ENCODE data around the gene NUP210.

Gene NUP210

GRCh38 chr3:13372126-13372525 is 48.0 kb downstream of the NUP210 start:
- no peak for DNase-seq

GRCh38 chr3:13371100-13372075 is 48.7 kb downstream of the NUP210 start:
- no peak for DNase-seq

- DNase-seq: no peak
Measured at GRCh38 chr3:13370609-13371008, 49.5 kb downstream of the NUP210 start.

- no peak for DNase-seq
Measured at GRCh38 chr3:13370055-13370454, 50.1 kb downstream of the NUP210 start.

GRCh38 chr3:13368834-13369233 is 51.3 kb downstream of the NUP210 start:
- no peak for DNase-seq

- no peak for DNase-seq
Measured at GRCh38 chr3:13367728-13368127, 52.4 kb downstream of the NUP210 start.

GRCh38 chr3:13365390-13366379 is 54.4 kb downstream of the NUP210 start:
- DNase-seq: no peak

- no peak for DNase-seq
Measured at GRCh38 chr3:13364602-13365271, 55.4 kb downstream of the NUP210 start.

- DNase-seq: no peak
Measured at GRCh38 chr3:13362551-13362950, 57.6 kb downstream of the NUP210 start.

- DNase-seq: no peak
Measured at GRCh38 chr3:13359916-13360315, 60.2 kb downstream of the NUP210 start.

- no peak for DNase-seq
Measured at GRCh38 chr3:13358643-13359042, 61.5 kb downstream of the NUP210 start.

GRCh38 chr3:13358051-13358450 is 62.1 kb downstream of the NUP210 start:
- no peak for DNase-seq

GRCh38 chr3:13357074-13357473 is 63.0 kb downstream of the NUP210 start:
- no peak for DNase-seq

GRCh38 chr3:13353936-13354542 is 66.1 kb downstream of the NUP210 start:
- DNase-seq: no peak

- DNase-seq: no peak
Measured at GRCh38 chr3:13353506-13353905, 66.6 kb downstream of the NUP210 start.

GRCh38 chr3:13352621-13353131 is 67.4 kb downstream of the NUP210 start:
- no peak for DNase-seq

GRCh38 chr3:13349823-13350222 is 70.3 kb downstream of the NUP210 start:
- no peak for DNase-seq

- no peak for DNase-seq
Measured at GRCh38 chr3:13348661-13349396, 71.3 kb downstream of the NUP210 start.

GRCh38 chr3:13348100-13348499 is 72.0 kb downstream of the NUP210 start:
- DNase-seq: no peak

GRCh38 chr3:13347390-13347950 is 72.7 kb downstream of the NUP210 start:
- DNase-seq: no peak
